HG02885 (cell line): ENCODE measurements around the gene SMYD4.
"Not testable (repeated sequence)": the region's sequence is repeated elsewhere in the genome, so short reads cannot be mapped to it uniquely, and the experiment has no call there.

Source experiments
- ATAC-seq: cut with Tn5 transposase; IDR thresholded peaks from one replicate; pipeline ENCODE4 v1.9.1; 2021; ENCODE audit warnings: mild to moderate bottlenecking; ENCODE audit not compliant: unreplicated experiment, poor library complexity

Gene SMYD4

GRCh38 chr17:1762233-1762900 is 67.3 kb downstream of the SMYD4 start:
- no peak for ATAC-seq

GRCh38 chr17:1759529-1759928 is 70.2 kb downstream of the SMYD4 start:
- no peak for ATAC-seq

DNA sequence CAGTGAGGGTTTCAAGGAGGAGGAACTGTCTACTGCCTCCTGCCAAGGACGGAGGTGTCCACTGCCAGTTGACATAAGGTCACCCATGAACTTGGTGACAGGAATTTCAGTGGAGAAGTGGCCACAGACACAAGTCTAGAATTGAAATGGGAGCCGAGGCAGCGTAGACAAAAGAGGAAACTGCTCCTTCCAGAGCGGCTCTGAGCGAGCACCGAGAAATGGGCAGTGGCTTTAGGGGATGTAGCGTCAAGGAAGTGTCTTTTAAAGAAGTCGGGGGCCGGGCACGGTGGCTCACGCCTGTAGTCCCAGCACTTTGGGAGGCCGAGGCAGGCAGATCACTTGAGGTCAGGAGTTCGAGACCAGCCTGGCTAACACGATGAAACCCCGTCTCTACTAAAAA is 70.9 kb downstream of the SMYD4 start:
- no peak for ATAC-seq

GRCh38 chr17:1755827-1756262 is 73.9 kb downstream of the SMYD4 start:
- no peak for ATAC-seq

GRCh38 chr17:1755252-1755826 is 74.4 kb downstream of the SMYD4 start:
- no peak for ATAC-seq

GRCh38 chr17:1754430-1755112 is 75.1 kb downstream of the SMYD4 start:
- ATAC-seq = no peak

GRCh38 chr17:1753767-1754429 is 75.8 kb downstream of the SMYD4 start:
- no peak for ATAC-seq

DNA sequence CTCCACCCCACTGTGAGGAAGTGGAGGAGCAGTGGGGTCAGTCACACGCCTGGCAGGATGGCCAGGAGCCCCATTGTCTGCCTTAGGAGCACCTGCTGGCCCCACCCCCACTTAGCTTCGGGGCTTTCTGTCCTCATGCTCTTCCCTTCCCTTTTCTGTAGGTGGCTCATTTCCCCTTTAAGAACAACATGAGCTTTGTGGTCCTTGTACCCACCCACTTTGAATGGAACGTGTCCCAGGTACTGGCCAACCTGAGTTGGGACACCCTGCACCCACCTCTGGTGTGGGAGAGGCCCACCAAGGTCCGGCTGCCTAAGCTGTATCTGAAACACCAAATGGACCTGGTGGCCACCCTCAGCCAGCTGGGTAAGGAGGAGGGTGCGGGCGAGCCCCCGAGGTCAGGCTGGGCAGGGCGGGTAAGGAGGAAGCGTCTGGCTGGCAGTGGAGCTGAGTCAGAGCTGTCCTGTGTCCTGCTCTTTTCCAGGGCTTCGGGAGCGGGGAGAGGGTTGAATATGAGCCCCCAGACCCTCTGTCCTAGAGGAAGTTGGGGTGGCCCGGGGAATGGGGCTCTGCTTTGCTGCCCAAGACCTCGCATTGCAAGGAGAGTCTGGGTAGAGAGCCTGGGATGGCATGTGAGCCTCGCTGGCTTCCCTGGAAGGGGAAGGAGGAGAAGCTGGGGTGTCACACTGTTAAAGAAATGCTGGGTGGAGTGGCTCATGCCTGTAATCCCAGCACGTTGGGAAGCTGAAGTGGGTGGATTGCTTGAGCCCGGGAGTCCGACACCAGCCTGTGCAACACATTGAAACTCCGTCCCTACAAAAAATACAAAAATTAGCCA is 77.1 kb downstream of the SMYD4 start:
- ATAC-seq = no peak

- no peak for ATAC-seq
Observed at GRCh38 chr17:1750628-1751027, 79.1 kb downstream of the SMYD4 start.

GRCh38 chr17:1746975-1747543 is 82.6 kb downstream of the SMYD4 start:
- ATAC-seq = no peak

- ATAC-seq = no peak
Observed at GRCh38 chr17:1745513-1746020, 84.1 kb downstream of the SMYD4 start.

GRCh38 chr17:1744551-1745512 is 84.9 kb downstream of the SMYD4 start:
- no peak for ATAC-seq

- no peak for ATAC-seq
Observed at GRCh38 chr17:1743088-1743439, 86.6 kb downstream of the SMYD4 start.

DNA sequence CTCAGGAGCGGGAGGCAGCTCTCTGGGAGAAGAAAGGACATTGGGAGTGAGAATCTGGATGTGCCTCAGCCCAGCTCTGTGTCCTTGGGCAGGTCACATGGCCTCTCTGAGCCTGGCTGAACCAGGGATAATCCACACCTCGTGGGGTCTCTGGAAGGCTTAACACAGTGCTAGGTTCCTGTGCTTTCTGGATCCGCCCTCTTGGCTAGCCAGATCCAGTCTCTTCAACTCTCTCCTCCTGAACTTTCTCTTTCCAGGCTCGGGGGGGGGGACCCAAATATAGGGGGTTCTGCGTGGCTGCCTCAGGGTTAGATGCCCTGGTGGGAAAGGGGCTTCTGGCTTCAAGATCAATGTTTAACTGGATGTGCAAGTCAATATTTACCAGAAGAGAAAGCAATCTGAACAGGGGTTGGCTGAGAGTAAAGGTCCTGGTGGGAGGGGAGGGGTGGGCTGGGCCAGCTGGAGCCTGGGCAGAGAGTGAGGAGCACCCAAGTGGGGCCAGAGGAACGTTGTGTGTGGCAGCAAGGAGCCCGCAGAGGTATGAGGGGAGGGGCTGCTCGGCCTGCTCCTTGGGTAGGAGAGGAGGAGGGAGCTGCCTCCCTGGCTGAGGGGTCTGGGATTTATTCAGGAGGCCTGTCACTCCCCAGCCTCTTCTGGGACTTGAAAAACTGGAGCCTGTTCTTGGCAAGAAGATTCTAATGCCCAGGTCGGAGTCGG is 87.2 kb downstream of the SMYD4 start, which contains the start of gene SERPINF2:
SERPINF2 (plus strand) TSS at position 501 of the 717 bp plus-strand sequence. CDS start 2,125 bp downstream, outside the sequence.
- ATAC-seq = no peak

DNA sequence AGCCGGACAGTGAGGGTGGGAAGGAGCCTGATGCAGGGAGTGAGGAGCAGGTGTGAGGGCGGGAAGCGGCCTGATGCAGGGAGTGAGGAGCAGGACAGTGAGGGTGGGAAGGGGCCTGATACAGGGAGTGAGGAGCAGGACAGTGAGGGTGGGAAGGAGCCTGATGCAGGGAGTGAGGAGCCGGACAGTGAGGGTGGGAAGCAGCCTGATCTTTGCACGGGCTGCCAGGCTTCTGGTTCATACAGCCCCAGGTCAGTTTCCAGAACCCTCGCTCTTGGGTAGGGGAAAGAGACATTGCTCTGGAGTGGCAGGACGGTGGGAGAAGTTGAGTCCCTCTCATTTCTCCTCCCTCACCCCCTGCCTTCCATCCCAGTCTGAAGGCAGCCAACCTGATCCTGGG is 87.8 kb downstream of the SMYD4 start:
- ATAC-seq = not testable (repeated sequence)

- ATAC-seq = no peak
Observed at GRCh38 chr17:1737531-1738291, 92.0 kb downstream of the SMYD4 start.
